NOMO-1 (cell line): ENCODE results near the gene MED17.
"Not testable (repeated sequence)": the region's sequence is repeated elsewhere in the genome, so short reads cannot be mapped to it uniquely, and the experiment has no call there.

ENCODE experiments used
- DNase-seq, 2 experiments: peaks; one replicate each; lab custom pipeline; 2025; ENCODE audit not compliant: unreplicated experiment in 2 of 2; lab: John Stamatoyannopoulos, UW

Gene MED17, protein sequence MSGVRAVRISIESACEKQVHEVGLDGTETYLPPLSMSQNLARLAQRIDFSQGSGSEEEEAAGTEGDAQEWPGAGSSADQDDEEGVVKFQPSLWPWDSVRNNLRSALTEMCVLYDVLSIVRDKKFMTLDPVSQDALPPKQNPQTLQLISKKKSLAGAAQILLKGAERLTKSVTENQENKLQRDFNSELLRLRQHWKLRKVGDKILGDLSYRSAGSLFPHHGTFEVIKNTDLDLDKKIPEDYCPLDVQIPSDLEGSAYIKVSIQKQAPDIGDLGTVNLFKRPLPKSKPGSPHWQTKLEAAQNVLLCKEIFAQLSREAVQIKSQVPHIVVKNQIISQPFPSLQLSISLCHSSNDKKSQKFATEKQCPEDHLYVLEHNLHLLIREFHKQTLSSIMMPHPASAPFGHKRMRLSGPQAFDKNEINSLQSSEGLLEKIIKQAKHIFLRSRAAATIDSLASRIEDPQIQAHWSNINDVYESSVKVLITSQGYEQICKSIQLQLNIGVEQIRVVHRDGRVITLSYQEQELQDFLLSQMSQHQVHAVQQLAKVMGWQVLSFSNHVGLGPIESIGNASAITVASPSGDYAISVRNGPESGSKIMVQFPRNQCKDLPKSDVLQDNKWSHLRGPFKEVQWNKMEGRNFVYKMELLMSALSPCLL

GRCh38 chr11:93784145-93784934 lies at the start of gene MED17:
Gene MED17 (plus strand): TSS chr11:93784282. CDS start chr11:93784514, 232 bp downstream.
- peak; percentile 92 to 94 for DNase-seq

DNA sequence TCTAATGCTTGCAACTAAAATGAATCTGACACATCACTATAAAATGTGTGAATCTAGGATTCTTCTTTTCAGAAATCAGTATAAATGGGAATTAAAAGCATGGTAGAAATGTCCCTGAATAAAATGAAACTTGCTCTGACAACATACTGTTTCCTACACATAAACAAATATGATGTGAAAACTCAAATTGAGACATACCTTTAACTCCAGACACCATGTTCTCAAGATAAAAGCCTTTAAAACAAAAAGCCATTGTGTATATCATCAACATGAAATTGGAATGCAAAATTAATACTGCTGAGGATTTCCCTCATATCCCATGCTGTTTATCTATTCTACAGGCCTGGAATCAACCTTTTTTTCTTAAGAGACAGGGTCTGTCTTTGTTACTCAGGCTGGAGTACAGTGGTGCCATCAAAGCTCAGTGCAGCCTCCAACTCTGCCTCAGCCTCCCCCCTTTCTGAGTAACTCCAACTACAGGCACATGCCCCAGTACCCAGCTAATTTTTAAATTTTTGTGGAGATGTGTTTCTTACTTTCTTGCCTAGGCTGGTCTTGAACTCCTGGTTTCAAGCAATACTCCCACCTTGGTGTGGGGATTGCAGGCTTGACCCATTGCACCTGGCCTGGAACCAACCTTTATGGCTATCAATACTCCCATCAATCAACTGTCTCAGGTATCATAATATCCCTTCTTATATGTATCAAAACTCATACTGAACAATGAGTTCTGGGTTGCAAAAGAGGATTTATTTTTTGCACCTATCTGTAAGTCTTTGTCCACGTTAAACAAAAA lies 49.5 kb upstream of the MED17 start:
- no peak for DNase-seq

DNA sequence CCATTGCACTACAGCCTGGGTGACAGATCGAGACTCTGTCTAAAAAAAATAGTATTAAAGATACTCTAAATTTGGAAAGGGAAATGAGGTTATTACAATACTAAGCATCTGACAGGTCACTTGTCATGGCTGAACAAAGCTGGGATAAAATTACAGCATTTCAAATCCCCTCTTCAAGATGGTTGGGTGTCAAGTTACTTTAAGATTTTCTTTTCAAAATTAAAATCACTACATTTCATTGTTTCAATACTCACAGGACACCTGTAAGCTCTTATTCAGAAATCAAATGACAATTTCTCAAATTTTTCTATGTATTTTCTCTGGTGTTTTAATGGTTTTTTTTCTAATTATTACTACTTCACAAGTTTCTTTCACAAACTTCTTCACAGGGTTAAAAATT lies 48.5 kb upstream of the MED17 start:
- DNase-seq = no peak

DNA sequence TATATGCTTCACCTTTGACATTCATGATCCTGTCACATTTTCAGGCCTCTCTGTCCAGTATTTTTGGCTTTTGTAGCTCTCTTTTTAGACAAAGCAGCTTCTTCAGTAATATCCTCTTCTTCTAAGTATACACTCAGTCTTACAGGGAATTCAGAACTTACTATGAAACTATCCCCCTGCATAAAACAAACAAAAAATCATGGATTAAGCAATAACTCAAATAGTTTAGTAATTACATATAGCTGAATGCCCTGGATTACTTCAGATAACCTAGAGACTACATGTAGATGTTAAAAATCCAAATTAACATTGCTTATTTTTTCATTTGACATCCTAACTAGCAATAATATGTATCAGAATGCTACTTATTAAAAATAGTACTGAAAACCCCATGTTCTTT lies 48.0 kb upstream of the MED17 start:
- no peak for DNase-seq

- no peak for DNase-seq
Observed at GRCh38 chr11:93737904-93738612, 46.0 kb upstream of the MED17 start.

DNA sequence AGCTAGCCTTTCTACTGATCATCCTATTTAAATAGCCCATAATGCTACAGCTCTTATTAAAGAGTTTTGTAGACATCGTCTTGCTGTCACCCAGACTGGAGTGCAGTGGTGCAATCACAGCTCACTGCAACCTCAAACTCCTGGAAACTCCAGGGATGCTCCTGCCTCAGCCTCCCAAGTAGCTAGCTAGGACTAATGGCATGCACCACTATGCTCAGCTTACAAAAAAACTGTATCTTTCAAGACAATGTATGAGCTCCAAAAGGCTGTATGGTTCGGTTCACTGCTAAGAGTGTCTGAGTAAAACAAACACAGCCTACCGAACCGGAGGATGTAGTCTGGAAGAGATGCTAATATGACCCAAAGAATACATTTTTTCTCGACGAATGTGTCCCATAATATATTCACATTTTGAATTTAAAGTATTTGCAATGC lies 45.4 kb upstream of the MED17 start:
- DNase-seq = no peak

GRCh38 chr11:93740031-93740729 lies 43.9 kb upstream of the MED17 start:
- peak in 1 of 2 experiments; percentile 18 for DNase-seq

GRCh38 chr11:93740730-93741093 lies 43.4 kb upstream of the MED17 start:
- peak; percentile 33 to 70 for DNase-seq

GRCh38 chr11:93741094-93741881 lies 42.8 kb upstream of the MED17 start, which contains the start of the genes C11orf54 and TAF1D:
Gene C11orf54 (plus strand): TSS chr11:93741672. CDS start chr11:93747394, 5,722 bp downstream.
Gene TAF1D (minus strand): TSS chr11:93741495. CDS start chr11:93739304, 2,191 bp downstream.
- DNase-seq = peak; percentile 97

GRCh38 chr11:93741882-93742226 lies 42.2 kb upstream of the MED17 start:
- peak in 1 of 2 experiments; percentile 57 for DNase-seq

- no peak for DNase-seq
Observed at GRCh38 chr11:93743291-93743690, 40.8 kb upstream of the MED17 start.

DNA sequence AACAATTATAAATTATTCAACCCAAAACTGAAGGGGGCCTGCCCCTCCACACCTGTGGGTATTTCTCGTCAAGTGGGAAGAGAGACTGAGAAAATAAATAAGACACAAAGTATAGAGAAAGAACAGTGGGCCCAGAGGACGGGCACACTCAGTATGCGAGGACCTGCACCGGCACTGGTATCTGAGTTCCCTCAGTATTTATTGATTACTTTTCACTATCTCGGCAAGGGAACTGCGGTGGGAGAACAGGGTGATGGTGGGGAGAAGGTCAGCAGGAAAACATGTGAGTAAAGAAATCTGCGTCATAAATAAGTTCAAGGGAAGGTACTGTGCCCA lies 39.4 kb upstream of the MED17 start:
- no peak for DNase-seq

GRCh38 chr11:93745005-93745755 lies 38.9 kb upstream of the MED17 start:
- not testable (repeated sequence) for DNase-seq

DNA sequence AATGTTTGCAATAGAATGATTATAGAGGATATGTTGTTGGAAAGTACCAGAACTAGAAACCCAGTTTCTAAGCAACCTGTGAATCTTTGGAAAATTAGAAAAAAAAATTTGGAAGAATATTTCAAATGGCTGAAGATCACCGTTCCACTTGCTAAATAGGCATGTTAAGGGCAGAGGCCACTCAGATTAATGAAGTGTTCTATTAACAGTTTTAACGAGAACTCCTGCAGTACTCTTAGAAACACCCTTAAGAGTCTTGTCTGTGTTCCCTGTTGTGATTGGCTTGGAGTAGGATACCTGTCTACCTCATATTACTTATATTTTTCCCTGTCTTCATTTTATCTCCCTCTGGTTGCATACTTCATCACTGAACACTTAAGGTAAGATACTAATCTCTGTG lies 38.0 kb upstream of the MED17 start:
- DNase-seq = no peak

GRCh38 chr11:93747122-93747521 lies 37.0 kb upstream of the MED17 start:
- DNase-seq = no peak

- no peak for DNase-seq
Observed at GRCh38 chr11:93751001-93751400, 33.1 kb upstream of the MED17 start.

DNA sequence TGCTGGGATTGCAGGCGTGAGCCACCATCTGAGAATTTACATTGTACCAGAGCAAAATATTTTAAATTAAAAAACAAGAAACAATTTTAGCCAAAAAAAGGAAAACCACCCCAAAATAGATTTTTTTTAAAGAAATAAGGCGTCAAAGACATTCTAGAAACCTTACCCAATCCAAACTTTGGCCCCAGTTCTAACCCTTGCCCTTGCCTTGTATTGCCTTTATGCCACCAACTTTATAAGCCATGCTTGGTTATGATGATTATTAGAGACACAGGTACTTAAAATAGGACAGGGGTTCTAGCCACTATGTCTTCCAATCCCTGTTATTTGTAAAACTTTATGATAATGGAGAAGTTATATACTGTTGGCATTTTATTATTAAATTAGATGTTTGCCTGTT lies 30.8 kb upstream of the MED17 start:
- DNase-seq = no peak

DNA sequence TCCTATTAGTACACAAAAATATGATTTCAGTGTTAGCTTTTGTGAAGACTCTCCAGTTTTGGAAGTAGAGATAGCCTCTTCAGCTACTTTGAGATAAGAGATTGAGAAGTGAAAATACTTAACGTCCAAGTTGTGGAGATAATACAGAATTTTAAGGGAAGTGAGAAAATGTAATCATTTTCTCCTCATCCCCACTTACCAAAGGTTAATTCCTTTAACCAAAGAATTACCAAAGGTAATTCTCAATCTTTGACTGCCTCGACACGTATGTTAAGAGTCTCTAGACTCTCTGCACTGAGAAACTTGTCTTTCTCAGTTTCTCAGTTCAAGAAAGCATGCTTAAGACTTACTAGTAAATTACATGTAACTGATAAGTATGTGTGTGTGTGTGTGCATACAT lies 27.3 kb upstream of the MED17 start:
- no peak for DNase-seq
